HG02938 (cell line): ENCODE data around the gene BTBD9.

Experiments used
- ATAC-seq: cut with Tn5 transposase; IDR thresholded peaks from one replicate; pipeline ENCODE4 v1.9.1; 2021; ENCODE audit warnings: mild to moderate bottlenecking, moderate library complexity; ENCODE audit not compliant: unreplicated experiment

Gene BTBD9

GRCh38 chr6:38184585-38185080 lies 455.1 kb downstream of the BTBD9 start:
- ATAC-seq, result no peak

- ATAC-seq, result no peak
Observed at GRCh38 chr6:38183856-38184584, 455.7 kb downstream of the BTBD9 start.

- ATAC-seq, result no peak
Observed at GRCh38 chr6:38182426-38182825, 457.3 kb downstream of the BTBD9 start.

- ATAC-seq, result no peak
Observed at GRCh38 chr6:38180586-38180985, 459.1 kb downstream of the BTBD9 start.

GRCh38 chr6:38179794-38180430 lies 459.8 kb downstream of the BTBD9 start:
- no peak for ATAC-seq

- ATAC-seq, result no peak
Observed at GRCh38 chr6:38179300-38179699, 460.4 kb downstream of the BTBD9 start.

- no peak for ATAC-seq
Observed at GRCh38 chr6:38178584-38178886, 461.2 kb downstream of the BTBD9 start.

GRCh38 chr6:38177882-38178583 lies 461.7 kb downstream of the BTBD9 start:
- no peak for ATAC-seq

- no peak for ATAC-seq
Observed at GRCh38 chr6:38176797-38177751, 462.7 kb downstream of the BTBD9 start.

GRCh38 chr6:38175786-38176185 lies 463.9 kb downstream of the BTBD9 start:
- no peak for ATAC-seq

GRCh38 chr6:38174806-38175495 lies 464.8 kb downstream of the BTBD9 start:
- no peak for ATAC-seq

GRCh38 chr6:38174315-38174714 lies 465.4 kb downstream of the BTBD9 start:
- ATAC-seq, result no peak

GRCh38 chr6:38173909-38174308 lies 465.8 kb downstream of the BTBD9 start:
- ATAC-seq, result no peak

GRCh38 chr6:38172739-38173410 lies 466.9 kb downstream of the BTBD9 start:
- ATAC-seq, result no peak

- ATAC-seq, result no peak
Observed at GRCh38 chr6:38171997-38172738, 467.6 kb downstream of the BTBD9 start.

GRCh38 chr6:38170666-38171355 lies 468.9 kb downstream of the BTBD9 start:
- ATAC-seq, result no peak

- no peak for ATAC-seq
Observed at GRCh38 chr6:38169977-38170526, 469.7 kb downstream of the BTBD9 start.
